GM18867 (cell line): ENCODE measurements around the gene HBG1.
"Not testable (repeated sequence)": the region's sequence is repeated elsewhere in the genome, so short reads cannot be mapped to it uniquely, and the experiment has no call there.

Experiments used
- ATAC-seq: cut with Tn5 transposase; IDR thresholded peaks from one replicate; pipeline ENCODE4 v1.9.1; 2021; ENCODE audit warnings: mild to moderate bottlenecking, moderate library complexity; ENCODE audit not compliant: unreplicated experiment

The HBG1 gene

DNA sequence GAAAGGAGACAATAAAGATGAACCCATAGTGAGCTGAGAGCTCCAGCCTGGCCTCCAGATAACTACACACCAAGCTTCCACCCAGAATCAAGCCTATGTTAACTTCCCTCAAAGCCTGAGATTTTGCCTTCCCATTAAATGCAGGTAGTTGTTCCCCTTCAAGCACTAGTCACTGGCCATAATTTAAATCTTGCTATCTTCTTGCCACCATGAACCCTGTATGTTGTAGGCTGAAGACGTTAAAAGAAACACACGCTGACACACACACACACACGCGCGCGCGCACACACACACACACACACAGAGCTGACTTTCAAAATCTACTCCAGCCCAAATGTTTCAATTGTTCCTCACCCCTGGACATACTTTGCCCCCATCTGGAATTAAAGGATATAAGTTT, 1.2 kb downstream of the HBG1 start:
- ATAC-seq = not testable (repeated sequence)

DNA sequence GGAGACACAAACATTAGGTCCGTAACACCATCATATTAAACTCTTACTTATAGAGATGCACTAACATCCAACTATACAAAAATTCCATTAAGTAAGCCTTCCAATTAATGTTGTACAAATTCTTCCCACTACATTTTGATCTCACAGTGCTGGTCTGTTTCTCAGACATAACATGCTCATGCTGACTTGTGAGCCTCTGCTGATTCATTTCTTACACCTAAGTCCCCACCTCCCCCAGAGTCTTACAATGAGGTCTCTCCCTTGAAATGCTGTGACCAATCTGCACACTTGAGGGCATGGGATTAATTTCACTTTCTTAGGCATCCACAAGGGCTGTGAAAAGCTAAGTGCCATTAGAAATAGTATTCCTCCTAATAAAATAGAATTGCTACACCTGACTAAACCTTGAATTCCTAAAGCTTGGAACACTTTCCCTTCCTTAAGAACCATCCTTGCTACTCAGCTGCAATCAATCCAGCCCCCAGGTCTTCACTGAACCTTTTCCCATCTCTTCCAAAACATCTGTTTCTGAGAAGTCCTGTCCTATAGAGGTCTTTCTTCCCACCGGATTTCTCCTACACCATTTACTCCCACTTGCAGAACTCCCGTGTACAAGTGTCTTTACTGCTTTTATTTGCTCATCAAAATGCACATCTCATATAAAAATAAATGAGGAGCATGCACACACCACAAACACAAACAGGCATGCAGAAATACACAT, 2.0 kb downstream of the HBG1 start:
- ATAC-seq = no peak

DNA sequence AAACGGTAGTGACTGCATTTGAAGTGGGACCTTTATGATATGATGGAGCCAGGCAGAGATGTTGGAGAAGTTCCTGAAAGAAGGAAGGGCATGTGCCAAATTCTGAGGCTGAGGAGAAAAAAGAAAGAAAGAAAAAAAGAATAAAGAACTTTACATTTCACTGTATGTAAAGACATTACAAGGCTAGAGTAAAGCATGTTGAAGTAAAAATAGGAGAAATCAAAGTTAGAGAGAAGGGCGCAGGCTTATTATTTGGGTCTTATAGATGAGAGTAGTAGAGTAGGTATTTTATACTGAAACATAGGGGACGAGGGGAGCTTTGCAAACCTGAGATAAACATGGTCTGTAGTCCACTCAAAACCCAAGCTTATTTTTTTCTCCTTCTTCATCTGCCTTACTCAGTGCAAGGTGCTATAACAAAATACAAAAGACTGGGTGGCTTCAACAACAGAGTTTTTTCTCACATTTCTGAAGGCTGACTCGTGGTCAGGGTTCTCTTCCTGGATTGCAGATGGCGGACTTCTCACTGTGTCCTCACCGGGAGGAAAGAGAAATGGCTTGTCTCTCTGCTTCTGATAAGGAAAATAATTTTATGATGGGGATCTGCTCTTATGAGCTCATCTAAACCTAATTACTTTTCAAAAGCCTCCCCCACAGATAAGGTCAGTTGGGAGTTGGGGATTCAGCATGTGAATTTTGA, 2.7 kb downstream of the HBG1 start:
- ATAC-seq = no peak

DNA sequence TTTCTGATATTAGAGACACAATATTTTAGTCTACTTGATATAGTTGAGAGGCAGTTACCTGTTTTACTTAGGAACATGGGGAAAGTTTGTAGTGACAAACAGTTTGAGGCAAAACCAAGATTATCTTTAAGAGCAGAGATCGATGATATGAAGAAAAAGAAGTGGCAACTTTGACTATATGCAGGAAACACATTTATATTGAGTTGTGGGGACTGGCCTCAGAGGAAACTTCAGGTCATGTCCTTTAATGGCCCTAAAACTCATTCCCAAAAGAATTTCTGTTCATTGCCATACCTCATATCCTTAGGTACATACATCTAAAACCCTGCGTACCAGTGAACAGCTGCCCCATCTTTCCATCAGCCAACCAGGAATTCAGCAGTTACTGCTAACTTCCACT, 4.5 kb downstream of the HBG1 start:
- ATAC-seq = no peak

DNA sequence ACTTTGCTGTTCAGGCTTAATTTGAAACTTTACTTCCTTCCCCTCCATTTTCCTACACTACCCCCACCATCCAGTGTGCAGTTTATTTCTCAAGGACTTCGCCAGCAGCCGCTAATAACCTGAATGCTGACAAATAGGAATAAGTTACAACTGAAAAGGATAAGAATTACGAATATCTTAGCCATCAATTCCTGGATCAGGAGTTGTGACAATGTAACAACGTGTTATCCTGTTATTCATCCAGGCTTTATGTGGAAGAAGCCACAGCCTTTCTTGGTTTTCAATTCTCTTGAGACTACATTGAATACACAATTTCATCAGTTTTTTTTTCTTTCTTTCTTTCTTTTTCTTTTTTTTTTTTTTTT, 5.9 kb downstream of the HBG1 start:
- no peak for ATAC-seq

DNA sequence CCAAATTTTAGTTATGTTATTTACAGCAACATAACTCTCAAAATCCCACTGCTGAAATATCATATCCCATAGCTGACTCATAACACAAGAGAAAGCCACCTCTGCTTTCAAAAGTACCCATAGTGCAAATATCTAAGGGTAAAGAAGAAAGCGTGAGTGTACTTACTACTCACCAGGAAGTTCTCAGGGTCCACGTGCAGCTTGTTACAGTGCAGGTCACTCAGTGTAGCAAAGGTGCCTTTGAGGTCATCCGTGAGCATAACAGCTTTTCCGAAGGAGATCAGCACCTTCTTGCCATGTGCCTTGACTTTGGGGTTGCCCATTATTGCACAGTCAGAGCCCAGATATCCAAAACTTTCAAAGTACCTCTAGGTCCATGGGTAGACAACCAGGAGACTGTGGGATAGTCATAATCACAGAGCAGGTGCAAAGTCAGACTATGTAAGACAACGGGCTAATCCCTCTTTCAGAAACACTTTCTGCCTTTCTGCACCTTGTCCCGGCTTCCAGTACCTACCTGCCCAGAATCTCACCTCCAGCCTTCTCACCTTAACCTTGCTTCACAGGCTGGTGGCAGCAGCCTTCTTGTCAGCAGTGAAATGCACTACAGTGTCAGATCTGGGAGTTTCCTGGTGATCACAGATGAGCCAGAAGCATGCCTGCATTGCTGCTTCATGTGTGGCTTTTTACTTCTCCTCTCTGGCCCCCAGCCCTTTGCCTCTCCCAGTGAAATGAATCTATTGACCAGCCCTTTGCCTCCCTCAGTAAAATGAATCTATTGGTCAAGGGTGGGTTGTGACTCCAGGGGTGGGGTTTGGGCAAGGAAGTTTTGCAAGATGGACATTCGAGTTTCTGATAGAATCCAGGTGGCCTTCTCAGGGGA, 6.5 kb downstream of the HBG1 start:
- ATAC-seq = peak; percentile 78

DNA sequence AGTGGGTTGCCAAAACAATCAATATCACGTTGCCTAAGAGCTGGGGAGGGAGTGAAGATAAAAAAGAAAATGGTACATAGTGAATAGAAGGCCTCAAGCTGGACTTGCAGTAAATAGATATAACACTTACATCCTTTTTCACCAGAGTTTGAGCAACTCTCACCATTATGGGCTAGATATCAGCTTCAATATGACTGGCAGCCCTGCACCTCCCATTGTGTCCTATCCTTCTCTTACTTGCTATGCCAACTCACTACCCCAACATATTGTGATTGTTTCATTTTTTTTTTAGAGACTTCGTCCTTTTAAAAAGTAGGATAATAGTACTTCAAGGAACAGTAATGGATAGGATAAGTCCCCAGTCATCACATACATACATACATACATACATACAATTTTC, 7.4 kb downstream of the HBG1 start:
- no peak for ATAC-seq

DNA sequence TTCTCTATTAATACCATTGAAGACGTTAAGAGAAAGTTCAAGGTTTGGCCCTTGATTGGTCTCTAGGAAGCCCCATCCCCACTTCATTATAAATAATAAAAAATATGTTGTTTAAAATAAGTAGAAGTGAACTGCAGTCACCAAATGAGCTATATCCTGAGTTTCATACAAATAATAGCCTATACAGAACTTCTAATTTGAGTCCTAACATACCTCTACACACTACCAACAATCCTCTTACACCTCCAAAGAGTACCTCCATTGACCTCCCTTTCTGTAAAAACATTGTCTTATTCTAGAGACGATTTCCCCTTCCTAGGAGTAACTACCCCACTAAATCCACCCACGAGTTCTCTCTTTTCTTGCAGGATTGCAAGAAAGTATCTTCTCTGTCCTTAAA, 8.2 kb downstream of the HBG1 start:
- no peak for ATAC-seq

DNA sequence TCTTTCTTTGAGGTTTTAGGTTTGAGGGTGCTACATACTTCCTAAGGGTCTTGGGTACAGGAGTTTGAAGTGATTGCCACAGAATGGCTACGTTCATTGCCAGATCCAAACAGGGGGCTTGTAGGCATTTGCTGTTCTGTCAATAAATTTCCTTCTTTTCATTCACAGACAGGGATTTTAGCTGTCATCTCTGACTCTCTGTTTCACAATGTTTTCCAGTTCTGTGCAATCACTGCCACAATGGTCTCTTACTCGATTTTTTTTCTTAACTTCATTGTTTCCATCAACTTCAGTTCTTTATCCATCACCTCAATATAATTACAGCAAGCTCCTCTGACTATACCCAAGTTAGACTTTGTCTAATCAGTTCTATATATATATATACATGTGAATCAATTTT, 9.2 kb downstream of the HBG1 start:
- no peak for ATAC-seq

DNA sequence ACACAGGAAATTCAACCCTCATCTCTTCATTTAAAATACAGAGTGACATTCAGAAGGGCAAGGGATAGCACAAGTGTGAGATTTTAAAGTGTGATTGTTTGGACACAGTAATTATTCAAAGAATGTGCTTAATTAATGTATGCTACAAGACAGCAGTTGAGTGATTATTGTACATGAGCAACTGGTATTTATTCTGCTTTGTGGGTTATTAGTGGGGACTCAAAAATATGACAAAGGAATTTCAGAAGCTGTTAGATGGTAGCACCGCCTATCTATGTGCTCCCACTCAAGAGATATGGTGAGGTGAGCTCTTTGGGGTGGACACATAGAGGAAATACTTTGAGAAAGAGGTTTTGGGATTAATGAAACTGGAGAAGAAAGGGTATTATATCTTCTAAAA, 9.6 kb downstream of the HBG1 start:
- ATAC-seq = no peak

DNA sequence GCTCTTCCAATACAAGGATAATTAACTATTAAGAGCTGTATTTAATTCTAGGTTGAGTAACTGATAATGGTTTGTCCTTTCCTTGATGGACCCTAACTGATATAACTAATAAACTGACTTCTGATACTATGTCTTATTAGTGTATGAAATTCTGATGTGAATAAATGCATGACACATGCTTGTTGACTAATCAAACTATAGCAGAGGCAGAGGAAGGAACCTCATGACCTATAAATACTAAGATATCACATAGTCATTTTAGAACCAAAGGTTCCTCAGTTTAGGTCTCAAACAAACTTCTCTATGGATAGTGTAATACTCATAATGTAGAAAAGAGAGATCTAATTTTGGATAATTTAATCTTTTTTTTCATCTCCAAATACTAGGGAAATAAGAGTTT, 10.6 kb downstream of the HBG1 start:
- ATAC-seq = no peak

DNA sequence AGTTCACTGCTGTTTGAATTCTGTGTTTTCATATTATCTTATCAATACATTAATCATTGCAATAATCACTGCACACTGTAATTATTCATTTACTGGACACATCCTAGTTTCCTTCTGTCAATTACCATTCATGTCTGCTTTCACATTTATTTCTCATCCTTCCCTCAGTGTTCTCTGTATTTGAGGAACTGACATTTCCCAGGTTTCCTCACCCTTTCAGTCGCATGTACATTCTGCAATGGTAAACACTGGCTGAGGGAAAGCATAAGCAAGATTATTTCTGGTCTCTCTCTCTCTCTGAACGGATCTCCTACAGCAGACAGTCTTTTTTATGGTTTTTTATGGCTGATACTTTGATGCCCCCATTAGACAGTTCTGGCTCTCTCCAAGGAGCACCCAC, 11.2 kb downstream of the HBG1 start:
- no peak for ATAC-seq

DNA sequence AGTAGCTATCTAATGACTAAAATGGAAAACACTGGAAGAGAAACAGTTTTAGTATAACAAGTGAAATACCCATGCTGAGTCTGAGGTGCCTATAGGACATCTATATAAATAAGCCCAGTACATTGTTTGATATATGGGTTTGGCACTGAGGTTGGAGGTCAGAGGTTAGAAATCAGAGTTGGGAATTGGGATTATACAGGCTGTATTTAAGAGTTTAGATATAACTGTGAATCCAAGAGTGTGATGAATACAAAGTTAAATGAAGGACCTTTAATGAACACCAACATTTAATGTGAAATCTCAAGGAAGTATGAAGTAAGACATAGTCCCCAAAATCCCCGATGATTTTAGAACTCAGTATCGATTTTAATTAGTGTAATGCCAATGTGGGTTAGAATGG, 12.2 kb downstream of the HBG1 start:
- ATAC-seq = no peak

DNA sequence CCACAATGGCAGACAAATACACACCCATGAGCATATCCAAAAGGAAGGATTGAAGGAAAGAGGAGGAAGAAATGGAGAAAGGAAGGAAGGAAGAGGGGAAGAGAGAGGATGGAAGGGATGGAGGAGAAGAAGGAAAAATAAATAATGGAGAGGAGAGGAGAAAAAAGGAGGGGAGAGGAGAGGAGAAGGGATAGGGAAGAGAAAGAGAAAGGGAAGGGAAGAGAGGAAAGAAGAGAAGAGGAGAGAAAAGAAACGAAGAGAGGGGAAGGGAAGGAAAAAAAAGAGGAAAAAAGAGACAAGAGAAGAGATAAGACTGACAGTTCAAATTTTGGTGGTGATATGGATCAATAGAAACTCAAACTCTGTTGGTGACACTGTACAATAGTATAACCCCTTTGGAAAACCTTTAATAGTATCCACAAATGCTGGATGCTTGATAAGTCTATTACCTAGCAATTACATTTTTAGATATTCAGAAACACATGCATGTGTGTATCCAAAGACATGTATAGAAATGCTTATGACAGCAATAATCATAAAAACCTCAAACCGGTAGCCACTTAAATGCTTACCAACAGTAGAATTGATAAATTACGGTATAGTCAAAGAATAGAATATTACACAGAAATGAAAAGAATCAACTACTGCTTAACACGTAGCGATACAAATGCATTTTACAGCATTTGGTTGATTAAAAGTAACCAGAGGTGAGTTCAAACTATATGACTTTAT, 14.1 kb downstream of the HBG1 start:
- no peak for ATAC-seq

DNA sequence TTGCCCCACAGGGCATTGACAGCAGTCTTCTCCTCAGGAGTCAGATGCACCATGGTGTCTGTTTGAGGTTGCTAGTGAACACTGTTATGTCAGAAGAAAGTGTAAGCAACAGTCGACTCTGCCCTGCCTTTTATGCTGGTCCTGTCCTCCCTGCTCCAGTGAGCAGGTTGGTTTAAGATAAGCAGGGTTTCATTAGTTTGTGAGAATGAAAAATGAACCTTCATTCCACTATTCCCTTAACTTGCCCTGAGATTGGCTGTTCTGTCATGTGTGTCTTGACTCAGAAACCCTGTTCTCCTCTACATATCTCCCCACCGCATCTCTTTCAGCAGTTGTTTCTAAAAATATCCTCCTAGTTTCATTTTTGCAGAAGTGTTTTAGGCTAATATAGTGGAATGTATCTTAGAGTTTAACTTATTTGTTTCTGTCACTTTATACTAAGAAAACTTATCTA, 15.2 kb downstream of the HBG1 start, which contains the start of gene HBD:
TSS of gene HBD (minus strand) at position 103 of the 454 bp plus-strand sequence. CDS start at position 53, 50 bp downstream.
- peak; percentile 61 for ATAC-seq

DNA sequence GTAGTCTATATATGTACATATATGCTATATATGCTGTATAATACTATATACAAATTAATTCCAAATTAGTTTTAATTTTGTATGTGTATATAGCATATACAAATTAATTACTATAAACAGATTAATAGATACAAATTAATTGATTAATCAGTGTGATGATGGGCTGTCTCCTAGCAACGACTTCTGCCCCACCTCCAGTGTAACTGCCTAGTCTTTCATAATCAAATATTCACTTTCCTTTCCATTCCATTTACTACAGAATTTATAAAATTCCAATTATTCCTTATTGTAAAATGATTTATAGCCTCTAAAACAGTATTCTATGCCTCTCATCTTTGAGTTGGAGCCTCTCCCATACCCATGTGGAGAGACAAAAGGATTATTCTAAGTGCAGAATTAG, 16.4 kb downstream of the HBG1 start:
- ATAC-seq = no peak

DNA sequence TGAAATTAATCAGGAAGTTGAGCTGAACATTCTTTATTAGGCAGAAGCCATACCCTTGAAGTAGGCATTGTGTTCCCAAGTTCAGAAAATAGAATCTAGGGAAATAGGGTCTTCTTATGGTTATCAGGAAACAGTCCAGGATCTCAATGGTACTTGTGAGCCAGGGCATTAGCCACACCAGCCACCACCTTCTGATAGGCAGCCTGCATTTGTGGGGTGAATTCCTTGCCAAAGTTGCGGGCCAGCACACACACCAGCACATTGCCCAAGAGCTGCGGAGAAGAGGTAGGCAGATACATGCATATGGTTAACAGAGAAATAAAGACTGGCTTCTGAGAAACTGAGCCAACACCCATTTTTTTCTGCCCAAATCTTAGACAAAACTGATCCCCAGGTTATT, 16.8 kb downstream of the HBG1 start:
- ATAC-seq = no peak

DNA sequence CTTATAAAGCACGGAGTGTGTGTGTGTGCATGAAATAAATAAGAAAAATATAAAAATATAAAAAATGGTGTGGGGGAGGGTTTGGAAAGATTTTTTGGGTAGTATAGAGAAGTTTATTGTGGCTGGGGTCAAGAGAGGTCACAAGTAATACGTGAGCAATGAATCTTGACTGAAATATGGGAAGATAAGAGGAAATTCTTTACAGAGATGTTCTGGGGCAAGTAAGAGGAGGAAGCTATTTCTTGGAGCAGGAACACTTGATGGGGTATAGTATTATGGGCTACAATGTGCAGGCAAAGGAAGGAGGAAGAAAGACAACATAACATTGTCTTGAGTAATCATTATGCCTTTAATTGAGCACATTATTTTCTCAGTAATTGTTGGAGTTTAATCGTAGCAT, 17.5 kb downstream of the HBG1 start:
- no peak for ATAC-seq

DNA sequence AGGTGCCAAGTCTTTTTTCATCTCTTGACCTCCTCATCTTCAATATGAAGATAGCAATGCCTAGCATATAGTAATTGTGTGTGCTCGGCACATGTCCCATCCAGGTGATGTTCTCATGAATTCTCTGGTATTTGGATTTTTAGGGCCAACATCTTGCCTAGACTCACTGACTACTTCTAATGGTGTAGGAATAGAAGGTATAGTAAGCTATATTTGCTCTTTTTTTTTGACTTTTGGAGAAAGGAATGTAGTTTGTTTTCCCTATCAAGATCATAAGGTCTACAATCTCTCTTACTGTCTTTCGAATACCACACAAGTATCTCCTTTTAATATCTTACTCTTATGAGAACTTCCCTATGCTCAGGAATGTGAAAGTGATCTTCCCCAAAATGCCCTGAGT, 18.5 kb downstream of the HBG1 start:
- no peak for ATAC-seq

DNA sequence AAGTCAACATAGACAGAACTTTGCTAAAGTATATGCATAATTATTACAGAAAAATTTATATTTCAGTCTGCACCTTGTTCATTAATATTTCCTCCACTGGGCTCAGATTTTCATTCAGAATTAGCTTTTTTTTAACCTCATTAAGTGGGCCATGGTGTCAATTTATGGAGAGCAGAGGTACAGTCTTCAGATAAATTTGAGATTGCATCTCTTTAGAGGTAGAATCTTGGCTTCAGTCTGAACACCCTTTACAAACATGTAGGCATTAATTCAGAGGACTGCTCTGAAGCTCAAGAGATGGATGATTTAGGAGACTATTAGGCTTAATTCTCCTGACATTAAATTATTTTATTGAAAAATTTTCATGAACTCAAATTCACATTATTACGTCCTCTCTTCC, 19.4 kb downstream of the HBG1 start:
- ATAC-seq = no peak

DNA sequence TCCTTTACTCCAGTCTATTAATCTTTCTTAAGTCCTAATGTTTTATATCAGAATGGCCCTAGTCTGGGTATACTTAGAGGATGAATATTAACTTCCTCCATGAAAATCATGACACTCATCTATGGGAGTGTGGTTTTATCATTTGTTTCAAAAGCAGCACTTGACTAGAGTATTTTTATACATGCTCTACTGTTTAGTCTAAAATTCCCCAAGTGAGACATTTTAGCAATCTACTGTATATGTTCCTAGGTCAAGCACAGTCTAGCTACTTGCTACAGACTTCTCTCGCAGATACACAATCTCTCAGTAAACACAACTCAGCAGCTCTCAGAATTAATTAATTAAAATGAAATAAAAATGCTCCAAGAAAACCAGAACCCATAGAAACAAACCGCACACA, 19.9 kb downstream of the HBG1 start:
- ATAC-seq = no peak
